ENCODE measurements around the gene SIRT2. TPM values are rescaled to one million over a fixed set of nuclear protein-coding genes. Genes with fewer than 3 reads are reported as not detected.
A peak's percentile ranks its signal among the peaks of the same experiment; 100 is the strongest.

The SIRT2 gene
- total and polyA plus RNA-seq, 2 of the 13 experiments (the other 11 are each of a cell fraction or from before 2014, with no cell fraction given) = 22.3 to 26.1 TPM

- TF ChIP-seq TP53 (CRISPR knock-in tag; conservative IDR thresholded peaks at IDR 0.05) (0 out of 2 replicates have a peak, but pooled peaks have one; percentile 50), ZNF781 (CRISPR knock-in tag; IDR thresholded peaks at IDR 0.05; ENCODE audit: borderline replicate concordance, not compliant biosample characterization) (no peak), KMT2A (CRISPR knock-in tag; IDR thresholded peaks at IDR 0.05) (peak; percentile 26; the same call in 1 of the 2 replicates), ZNF362 (CRISPR knock-in tag; IDR thresholded peaks at IDR 0.05; ENCODE audit: borderline replicate concordance) (no peak), AKAP8 (CRISPR knock-in tag; IDR thresholded peaks at IDR 0.05) (0 out of 2 replicates have a peak, but pooled peaks have one; percentile 39), HNRNPLL (IDR thresholded peaks at IDR 0.05; ENCODE audit: low read depth, low read length, poor library complexity, severe bottlenecking) (peak; percentile 65), ZNF672 (CRISPR knock-in tag; IDR thresholded peaks at IDR 0.05) (no peak), JDP2 (CRISPR knock-in tag; IDR thresholded peaks at IDR 0.05; ENCODE audit: borderline replicate concordance) (no peak), ZBTB21 (CRISPR knock-in tag; IDR thresholded peaks at IDR 0.05) (peak; percentile 96), ARID2 (CRISPR knock-in tag; IDR thresholded peaks at IDR 0.05; ENCODE audit: borderline replicate concordance) (no peak), KLF13 (CRISPR knock-in tag; IDR thresholded peaks at IDR 0.05) (peak; percentile 33; the same call in 1 of the 2 replicates), ZNF431 (CRISPR knock-in tag; IDR thresholded peaks at IDR 0.05; ENCODE audit: borderline replicate concordance, low read depth) (no peak), SOX13 (IDR thresholded peaks at IDR 0.05) (no peak), SOX13 (CRISPR knock-in tag; conservative IDR thresholded peaks at IDR 0.05 in 1 of 2, IDR thresholded peaks at IDR 0.05 in 1 of 2) (peak in 1 of 2 experiments; percentile 27; a peak in 1 of 4 replicates), ZBED4 (CRISPR knock-in tag; IDR thresholded peaks at IDR 0.05; ENCODE audit: borderline replicate concordance) (peak; percentile 68; the same call in 1 of the 2 replicates), DNMT3B (CRISPR knock-in tag; conservative IDR thresholded peaks at IDR 0.05) (no peak), CTCF (CRISPR knock-in tag; IDR thresholded peaks at IDR 0.05) (peak; percentile 42), CBFB (CRISPR knock-in tag; IDR thresholded peaks at IDR 0.05) (peak; percentile 73; the same call in 1 of the 2 replicates), DPF2 (CRISPR knock-in tag; IDR thresholded peaks at IDR 0.05; ENCODE audit: borderline replicate concordance, low read depth) (no peak), MED1 (CRISPR knock-in tag; IDR thresholded peaks at IDR 0.05) (0 out of 2 replicates have a peak, but pooled peaks have one; percentile 41), ZNF629 (CRISPR knock-in tag; conservative IDR thresholded peaks at IDR 0.05) (no peak)
These were observed at the start of gene SIRT2, which contains the start of gene NFKBIB (continued) for GRCh38 chr19:38899447-38900201.

Measured in HepG2 (cell line).